Keratinocyte (primary cell): Measurements from ENCODE around the gene TAB2. TPM values are rescaled to one million over a fixed set of nuclear protein-coding genes. Genes with fewer than 3 reads are reported as not detected.

Experiments used
- DNase-seq: peaks from one replicate; pipeline ENCODE4 v3.0.0-alpha.2; 2011; ENCODE audit warnings: low read depth, missing footprints, low spot score
- FAIRE-seq: peaks from 2 replicates; lab custom pipeline; 2011; peaks lifted over from hg19 to GRCh38; lab: Jason Lieb, UNC
- H2AFZ ChIP-seq: 2 replicates; pipeline ENCODE4 v1.6.0; 2012; ENCODE audit warnings: low read length, control low read depth, inconsistent platforms; ENCODE audit not compliant: control insufficient read depth
- H3K27ac ChIP-seq: 2 replicates; pipeline ENCODE4 v1.5.1; 2011; ENCODE audit warnings: low read length; ENCODE audit not compliant: control insufficient read depth, insufficient read depth
- H3K27me3 ChIP-seq: 3 replicates; pipeline ENCODE4 v1.6.0; 2011; ENCODE audit warnings: low read length; ENCODE audit not compliant: control insufficient read depth, insufficient read depth; ENCODE audit errors: extremely low read depth
- H3K36me3 ChIP-seq, 2 experiments: 2 replicates in 1 of 2; 3 replicates in 1 of 2; pipeline ENCODE4 v1.5.1; 2011; ENCODE audit warnings: low read length in 2 of 2, mild to moderate bottlenecking in 1 of 2; ENCODE audit not compliant: control insufficient read depth in 2 of 2, insufficient read depth in 2 of 2; ENCODE audit errors: extremely low read depth in 1 of 2
- H3K4me1 ChIP-seq: 3 replicates; pipeline ENCODE4 v1.5.1; 2011; ENCODE audit warnings: low read length; ENCODE audit not compliant: control insufficient read depth, insufficient read depth; ENCODE audit errors: extremely low read depth
- H3K4me2 ChIP-seq: 3 replicates; pipeline ENCODE4 v1.6.0; 2011; ENCODE audit warnings: low read depth, low read length; ENCODE audit not compliant: control insufficient read depth, insufficient read depth; ENCODE audit errors: extremely low read depth
- H3K4me3 ChIP-seq, 3 experiments: fragments of 200-600 bp in 1 of 3; sonication (generic) in 1 of 3; 2 replicates in 2 of 3; 3 replicates in 1 of 3; pipeline ENCODE4 v1.5.1; 2011 to 2016; ENCODE audit warnings: low read length in 3 of 3, mild to moderate bottlenecking in 3 of 3, control low read depth in 2 of 3, inconsistent platforms in 1 of 3, low read depth in 1 of 3, mixed read lengths in 1 of 3, mixed run types in 1 of 3, moderate library complexity in 1 of 3; ENCODE audit not compliant: control insufficient read depth in 2 of 3, insufficient read depth in 2 of 3; ENCODE audit errors: extremely low read depth in 1 of 3
- H3K79me2 ChIP-seq: 2 replicates; pipeline ENCODE4 v1.6.0; 2012; ENCODE audit warnings: low read length; ENCODE audit not compliant: control insufficient read depth, insufficient read depth
- H3K9ac ChIP-seq: 3 replicates; pipeline ENCODE4 v1.6.0; 2011; ENCODE audit warnings: low read length; ENCODE audit not compliant: control insufficient read depth, insufficient read depth; ENCODE audit errors: extremely low read depth
- H3K9me1 ChIP-seq: 3 replicates; pipeline ENCODE4 v1.6.0; 2011; ENCODE audit warnings: low read length; ENCODE audit not compliant: control insufficient read depth, insufficient read depth; ENCODE audit errors: extremely low read depth
- H3K9me3 ChIP-seq: 2 replicates; pipeline ENCODE4 v1.5.1; 2012; ENCODE audit warnings: low read depth, low read length; ENCODE audit not compliant: control insufficient read depth
- H4K20me1 ChIP-seq: 3 replicates; pipeline ENCODE4 v1.6.0; 2011; ENCODE audit warnings: low read length; ENCODE audit not compliant: control insufficient read depth, insufficient read depth; ENCODE audit errors: extremely low read depth
- EZH2 ChIP-seq: IDR thresholded peaks from one replicate; pipeline ENCODE4 v1.6.1; 2012; ENCODE audit warnings: inconsistent platforms, mild to moderate bottlenecking, low read length, moderate library complexity
- dilution Hi-C: fragments of 300-500 bp; cut with MboI; formaldehyde crosslinking; loops from one replicate; pipeline ENCODE4 v1.7.0; 2020; ENCODE audit warnings: low sequenced_read_pairs; ENCODE audit not compliant: extremely low pct_ligation_motif_present
- polyA plus RNA-seq, 5 experiments: library from polyadenylated mRNA; depleted of rRNA in 3 of 5; stranded (reverse) in 3 of 5; stranded (forward) in 1 of 5; unstranded in 1 of 5; fragments of >200 nt; gene quantifications; 1 replicate in 1 of 5; 2 replicates in 3 of 5; 3 replicates in 1 of 5; pipeline versions ENCODE4 v1.2.1 to v1.2.3, GENCODE V29; 2011 to 2012; ENCODE audit warnings: missing spikeins in 2 of 5, low read depth in 1 of 5, low replicate concordance in 1 of 5
- TF ChIP-seq, protein P1 (sequence below), 3 experiments: IDR thresholded peaks in 1 of 3; conservative IDR thresholded peaks in 1 of 3; optimal IDR thresholded peaks in 1 of 3; 2 replicates in 2 of 3; 3 replicates in 1 of 3; pipeline versions ENCODE3 to v1.5.1; 2011; ENCODE audit warnings: low read length in 3 of 3, mild to moderate bottlenecking in 3 of 3, moderate library complexity in 2 of 3, control low read depth in 1 of 3, inconsistent platforms in 1 of 3; ENCODE audit not compliant: insufficient read depth in 2 of 3; ENCODE audit errors: extremely low read depth in 1 of 3

The TAB2 gene
- polyA plus RNA-seq, 1 donor (not counting 4 experiments of a cell fraction or from before 2014, with no cell fraction given), result 47.5 TPM

DNA sequence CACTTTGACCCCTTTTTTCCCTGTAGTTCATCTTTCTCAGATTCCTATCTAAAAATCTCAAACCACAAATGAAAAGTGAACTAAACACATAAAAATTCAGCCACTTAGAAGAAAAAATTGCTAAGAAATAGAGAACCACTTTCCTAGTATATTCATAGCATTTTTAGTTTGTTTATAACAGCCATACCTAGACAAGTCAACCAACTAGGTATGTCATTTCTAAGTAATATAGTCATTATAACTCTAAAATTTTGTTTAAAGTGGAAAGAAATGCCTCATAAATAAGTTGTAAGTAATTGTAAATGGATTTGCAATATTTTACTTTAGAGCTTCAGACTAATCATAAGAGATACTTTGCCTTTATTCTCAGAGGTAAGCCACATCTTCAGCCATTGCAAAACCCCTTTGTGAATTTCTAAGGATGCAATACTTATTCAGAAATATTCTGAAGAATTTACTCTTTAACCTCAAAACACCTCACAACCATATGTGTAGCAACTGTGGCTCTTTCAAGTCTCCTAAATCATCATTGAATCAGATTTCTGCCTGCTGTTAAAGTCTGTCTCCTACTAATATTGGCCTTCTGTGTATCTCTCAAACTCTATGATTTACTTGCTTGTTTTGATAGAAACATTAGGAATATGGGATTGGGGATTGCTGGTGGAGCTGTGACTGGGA, 75.6 kb downstream of the TAB2 start:
- H3K4me1 ChIP-seq, result no peaks in the 10 kb centered on the region
- H3K9me3 ChIP-seq, result no peaks in the 10 kb centered on the region
- TF ChIP-seq EZH2, result no peak
- TF ChIP-seq, protein P1, sequence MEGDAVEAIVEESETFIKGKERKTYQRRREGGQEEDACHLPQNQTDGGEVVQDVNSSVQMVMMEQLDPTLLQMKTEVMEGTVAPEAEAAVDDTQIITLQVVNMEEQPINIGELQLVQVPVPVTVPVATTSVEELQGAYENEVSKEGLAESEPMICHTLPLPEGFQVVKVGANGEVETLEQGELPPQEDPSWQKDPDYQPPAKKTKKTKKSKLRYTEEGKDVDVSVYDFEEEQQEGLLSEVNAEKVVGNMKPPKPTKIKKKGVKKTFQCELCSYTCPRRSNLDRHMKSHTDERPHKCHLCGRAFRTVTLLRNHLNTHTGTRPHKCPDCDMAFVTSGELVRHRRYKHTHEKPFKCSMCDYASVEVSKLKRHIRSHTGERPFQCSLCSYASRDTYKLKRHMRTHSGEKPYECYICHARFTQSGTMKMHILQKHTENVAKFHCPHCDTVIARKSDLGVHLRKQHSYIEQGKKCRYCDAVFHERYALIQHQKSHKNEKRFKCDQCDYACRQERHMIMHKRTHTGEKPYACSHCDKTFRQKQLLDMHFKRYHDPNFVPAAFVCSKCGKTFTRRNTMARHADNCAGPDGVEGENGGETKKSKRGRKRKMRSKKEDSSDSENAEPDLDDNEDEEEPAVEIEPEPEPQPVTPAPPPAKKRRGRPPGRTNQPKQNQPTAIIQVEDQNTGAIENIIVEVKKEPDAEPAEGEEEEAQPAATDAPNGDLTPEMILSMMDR (optimal IDR thresholded peaks at IDR 0.05 in 1 of 3, IDR thresholded peaks at IDR 0.05 in 1 of 3, conservative IDR thresholded peaks at IDR 0.05 in 1 of 3; ENCODE audit: extremely low read depth in 1 of 3, insufficient read depth in 2 of 3, low read length in 3 of 3), result no peak
- DNase-seq (no peak), FAIRE-seq (no peak)
- H2AFZ ChIP-seq, result no peak overlapping the region
- no peak overlapping the region for H3K4me3 ChIP-seq
- no peaks in the 10 kb centered on the region for H4K20me1 ChIP-seq
- dilution Hi-C loops, result no loop called here
- H3K9ac ChIP-seq, result no peak overlapping the region
- no peak overlapping the region for H3K4me2 ChIP-seq
- no peak overlapping the region for H3K27ac ChIP-seq
- H3K27me3 ChIP-seq, result no peaks in the 10 kb centered on the region
- H3K79me2 ChIP-seq, result peaks cover 32% of the 10 kb centered on the region
- H3K36me3 ChIP-seq, result peaks cover 0 to 4% of the 10 kb centered on the region in 2 experiments
- no peaks in the 10 kb centered on the region for H3K9me1 ChIP-seq

- H3K36me3 ChIP-seq, result peaks cover 3 to 5% of the 10 kb centered on the region in 2 experiments
- H3K4me2 ChIP-seq, result no peak overlapping the region
- H4K20me1 ChIP-seq, result no peaks in the 10 kb centered on the region
- H3K4me1 ChIP-seq, result no peaks in the 10 kb centered on the region
- no peaks in the 10 kb centered on the region for H3K27me3 ChIP-seq
- H3K9me3 ChIP-seq, result no peaks in the 10 kb centered on the region
- no peak overlapping the region for H3K4me3 ChIP-seq
- FAIRE-seq (no peak), DNase-seq (no peak)
- H3K9me1 ChIP-seq, result no peaks in the 10 kb centered on the region
- H2AFZ ChIP-seq, result no peak overlapping the region
- peaks cover 28% of the 10 kb centered on the region for H3K79me2 ChIP-seq
- H3K27ac ChIP-seq, result no peak overlapping the region
- TF ChIP-seq, protein P1 (optimal IDR thresholded peaks at IDR 0.05 in 1 of 3, IDR thresholded peaks at IDR 0.05 in 1 of 3, conservative IDR thresholded peaks at IDR 0.05 in 1 of 3; ENCODE audit: extremely low read depth in 1 of 3, insufficient read depth in 2 of 3, low read length in 3 of 3), result no peak
- no peak for TF ChIP-seq EZH2
- no peak overlapping the region for H3K9ac ChIP-seq
- dilution Hi-C loops, result no loop called here
These were observed 77.7 kb downstream of the TAB2 start for GRCh38 chr6:149395185-149395584.
